ENCODE measurements around the gene SLAMF6.

Gene SLAMF6

GRCh38 chr1:160550572-160551034 lies 27.5 kb upstream of the SLAMF6 start:
- Histone ChIP-seq H4K20me1 (ENCODE audit: insufficient read depth) (no peaks in the 10 kb centered on the region), H3K79me2 (ENCODE audit: insufficient read depth, low read depth) (no peaks in the 10 kb centered on the region), H2AFZ (ENCODE audit: low read depth) (no peak overlapping the region), H3K4me2 (no peak overlapping the region), H3K27ac (no peak overlapping the region), H3K27me3 (ENCODE audit: insufficient read depth, low read depth) (no peaks in the 10 kb centered on the region), H3K36me3 (ENCODE audit: insufficient read depth) (no peaks in the 10 kb centered on the region), H3K4me1 (ENCODE audit: low read depth, poor library complexity, severe bottlenecking) (no peaks in the 10 kb centered on the region), H3K4me3 (IDR thresholded peaks at IDR 0.05; ENCODE audit: insufficient read depth, low read depth, low read length) (no peak overlapping the region), H3K9ac (no peak overlapping the region)
- peak; percentile 55; the same call in 1 of the 2 replicates for TF ChIP-seq CTCF (conservative IDR thresholded peaks at IDR 0.05; ENCODE audit: low read depth, low read length)

DNA sequence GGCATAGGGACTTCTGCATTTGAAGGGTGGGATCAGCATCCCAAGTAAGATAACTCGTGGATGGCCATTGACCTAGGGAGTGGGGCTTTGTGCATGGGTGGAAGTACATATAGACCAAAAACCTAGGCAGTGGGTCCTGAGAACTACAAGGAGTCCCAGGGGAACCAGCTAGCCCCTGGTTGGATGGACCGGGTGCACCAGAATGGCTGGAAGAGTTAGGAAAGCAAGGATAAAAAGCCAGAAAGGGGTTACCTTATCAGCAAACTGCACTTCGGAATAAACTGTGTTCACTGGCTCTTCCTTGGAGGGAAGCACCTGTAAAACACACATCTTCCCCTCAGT lies 26.6 kb upstream of the SLAMF6 start:
- H3K9ac ChIP-seq, result no peak overlapping the region
- H2AFZ ChIP-seq (ENCODE audit: low read depth), result no peak overlapping the region
- H3K4me3 ChIP-seq (IDR thresholded peaks at IDR 0.05; ENCODE audit: insufficient read depth, low read depth, low read length), result no peak overlapping the region
- no peaks in the 10 kb centered on the region for H3K79me2 ChIP-seq (ENCODE audit: insufficient read depth, low read depth)
- no peak overlapping the region for H3K27ac ChIP-seq
- H3K36me3 ChIP-seq (ENCODE audit: insufficient read depth), result no peaks in the 10 kb centered on the region
- no peaks in the 10 kb centered on the region for H3K27me3 ChIP-seq (ENCODE audit: insufficient read depth, low read depth)
- no peak for TF ChIP-seq CTCF (conservative IDR thresholded peaks at IDR 0.05; ENCODE audit: low read depth, low read length)
- H3K4me1 ChIP-seq (ENCODE audit: low read depth, poor library complexity, severe bottlenecking), result no peaks in the 10 kb centered on the region
- H4K20me1 ChIP-seq (ENCODE audit: insufficient read depth), result no peaks in the 10 kb centered on the region
- no peak overlapping the region for H3K4me2 ChIP-seq

GRCh38 chr1:160548960-160549664 lies 26.1 kb upstream of the SLAMF6 start:
- H3K27me3 ChIP-seq (ENCODE audit: insufficient read depth, low read depth), result no peaks in the 10 kb centered on the region
- H3K79me2 ChIP-seq (ENCODE audit: insufficient read depth, low read depth), result no peaks in the 10 kb centered on the region
- H4K20me1 ChIP-seq (ENCODE audit: insufficient read depth), result no peaks in the 10 kb centered on the region
- TF ChIP-seq CTCF (conservative IDR thresholded peaks at IDR 0.05; ENCODE audit: low read depth, low read length), result no peak
- no peaks in the 10 kb centered on the region for H3K36me3 ChIP-seq (ENCODE audit: insufficient read depth)
- H3K4me2 ChIP-seq, result no peak overlapping the region
- no peak overlapping the region for H3K27ac ChIP-seq
- no peak overlapping the region for H2AFZ ChIP-seq (ENCODE audit: low read depth)
- H3K9ac ChIP-seq, result no peak overlapping the region
- no peaks in the 10 kb centered on the region for H3K4me1 ChIP-seq (ENCODE audit: low read depth, poor library complexity, severe bottlenecking)
- H3K4me3 ChIP-seq (IDR thresholded peaks at IDR 0.05; ENCODE audit: insufficient read depth, low read depth, low read length), result no peak overlapping the region

- no peaks in the 10 kb centered on the region for H4K20me1 ChIP-seq (ENCODE audit: insufficient read depth)
- no peaks in the 10 kb centered on the region for H3K4me1 ChIP-seq (ENCODE audit: low read depth, poor library complexity, severe bottlenecking)
- H2AFZ ChIP-seq (ENCODE audit: low read depth), result no peak overlapping the region
Measured at GRCh38 chr1:160548183-160548582, 25.1 kb upstream of the SLAMF6 start.

More at GRCh38 chr1:160548183-160548582, 25.1 kb upstream of the SLAMF6 start:
- Histone ChIP-seq H3K9ac (no peak overlapping the region), H3K4me3 (IDR thresholded peaks at IDR 0.05; ENCODE audit: insufficient read depth, low read depth, low read length) (no peak overlapping the region), H3K36me3 (ENCODE audit: insufficient read depth) (no peaks in the 10 kb centered on the region), H3K27me3 (ENCODE audit: insufficient read depth, low read depth) (no peaks in the 10 kb centered on the region), H3K27ac (no peak overlapping the region), H3K4me2 (no peak overlapping the region), H3K79me2 (ENCODE audit: insufficient read depth, low read depth) (no peaks in the 10 kb centered on the region)
- no peak for TF ChIP-seq CTCF (conservative IDR thresholded peaks at IDR 0.05; ENCODE audit: low read depth, low read length)
